Ovary (tissue), 3 donors: ENCODE data around the gene SPINK14.

ENCODE experiments used
- EP300 ChIP-seq: sonication (generic); formaldehyde crosslinking; IDR thresholded peaks from one replicate; pipeline ENCODE4 v1.6.1; 2017; ENCODE audit warnings: antibody characterized with exemption
- POLR2A ChIP-seq: fragments of 450-650 bp; IDR thresholded peaks from one replicate; pipeline ENCODE4 v1.6.1; 2017; ENCODE audit warnings: antibody characterized with exemption, mild to moderate bottlenecking, moderate library complexity
- TF ChIP-seq, protein P1 (sequence below), 3 donors: fragments of 450-650 bp in 2 of 3; fragments of 200-600 bp in 1 of 3; IDR thresholded peaks; one replicate each; pipeline versions ENCODE4 v1.5.1 to v1.8.0; 2016 to 2022; ENCODE audit warnings: antibody characterized with exemption in 3 of 3, mild to moderate bottlenecking in 1 of 3
- donor health status: DM: no; HTN: no; CAD: no.

DNA sequence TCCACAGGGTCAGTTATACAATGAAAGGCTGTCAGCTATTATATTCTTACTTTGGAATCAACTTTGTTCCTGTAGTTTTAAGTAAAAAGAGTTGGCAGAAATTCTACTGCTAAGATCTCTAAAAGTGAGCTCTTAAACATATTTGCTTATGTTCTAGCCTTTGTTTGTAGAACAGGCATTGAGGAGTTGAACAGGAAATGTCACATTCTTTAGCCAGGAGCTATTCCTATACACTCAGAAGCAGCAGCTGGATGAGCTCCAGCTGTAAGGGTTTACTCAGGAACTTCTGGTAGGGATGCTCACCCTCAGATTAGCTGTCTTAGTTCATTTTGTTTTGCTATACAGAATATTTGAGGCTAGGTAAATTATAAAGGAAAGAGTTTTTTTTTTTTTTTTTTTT is 22.4 kb upstream of the SPINK14 start:
- TF ChIP-seq, protein P1, sequence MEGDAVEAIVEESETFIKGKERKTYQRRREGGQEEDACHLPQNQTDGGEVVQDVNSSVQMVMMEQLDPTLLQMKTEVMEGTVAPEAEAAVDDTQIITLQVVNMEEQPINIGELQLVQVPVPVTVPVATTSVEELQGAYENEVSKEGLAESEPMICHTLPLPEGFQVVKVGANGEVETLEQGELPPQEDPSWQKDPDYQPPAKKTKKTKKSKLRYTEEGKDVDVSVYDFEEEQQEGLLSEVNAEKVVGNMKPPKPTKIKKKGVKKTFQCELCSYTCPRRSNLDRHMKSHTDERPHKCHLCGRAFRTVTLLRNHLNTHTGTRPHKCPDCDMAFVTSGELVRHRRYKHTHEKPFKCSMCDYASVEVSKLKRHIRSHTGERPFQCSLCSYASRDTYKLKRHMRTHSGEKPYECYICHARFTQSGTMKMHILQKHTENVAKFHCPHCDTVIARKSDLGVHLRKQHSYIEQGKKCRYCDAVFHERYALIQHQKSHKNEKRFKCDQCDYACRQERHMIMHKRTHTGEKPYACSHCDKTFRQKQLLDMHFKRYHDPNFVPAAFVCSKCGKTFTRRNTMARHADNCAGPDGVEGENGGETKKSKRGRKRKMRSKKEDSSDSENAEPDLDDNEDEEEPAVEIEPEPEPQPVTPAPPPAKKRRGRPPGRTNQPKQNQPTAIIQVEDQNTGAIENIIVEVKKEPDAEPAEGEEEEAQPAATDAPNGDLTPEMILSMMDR (IDR thresholded peaks at IDR 0.05) = no peak
- TF ChIP-seq EP300 (no peak), POLR2A (no peak)
